Testis (tissue), 2 donors: ENCODE measurements around the gene TIGD6.

ENCODE experiments used
- CTCF ChIP-seq, 3 experiments: fragments of 450-650 bp in 2 of 3; fragments of 200-600 bp in 1 of 3; sonication (generic) in 1 of 3; IDR thresholded peaks; one replicate each; pipeline ENCODE4 v1.5.1; 2016 to 2019; ENCODE audit warnings: antibody characterized with exemption in 3 of 3, mild to moderate bottlenecking in 2 of 3, moderate library complexity in 1 of 3
- POLR2A ChIP-seq: fragments of 450-650 bp; IDR thresholded peaks from one replicate; pipeline ENCODE4 v1.6.1; 2017; ENCODE audit warnings: antibody characterized with exemption, mild to moderate bottlenecking, moderate library complexity

- no peak for TF ChIP-seq CTCF (IDR thresholded peaks at IDR 0.05)
- no peak for TF ChIP-seq POLR2A
Measured at GRCh38 chr5:150016537-150016936, 16.1 kb upstream of the TIGD6 start.
